IPS-15b (cell line): ENCODE results near the gene RAPGEF4.

ENCODE experiments used
- H3K27me3 ChIP-seq: one replicate; pipeline ENCODE4 v1.6.1; 2013; ENCODE audit warnings: low read length; ENCODE audit not compliant: control insufficient read depth, insufficient read depth
- H3K36me3 ChIP-seq: one replicate; pipeline ENCODE4 v1.6.1; 2013; ENCODE audit warnings: low read length; ENCODE audit not compliant: control insufficient read depth, insufficient read depth
- H3K4me1 ChIP-seq: one replicate; pipeline ENCODE4 v1.6.1; 2013; ENCODE audit warnings: mild to moderate bottlenecking, low read length; ENCODE audit not compliant: control insufficient read depth, insufficient read depth
- H3K4me3 ChIP-seq: one replicate; pipeline ENCODE4 v1.5.1; 2013; ENCODE audit warnings: low read depth, low read length
- H3K9ac ChIP-seq: one replicate; pipeline ENCODE4 v1.6.1; 2013; ENCODE audit warnings: low read depth, mild to moderate bottlenecking, low read length
- H3K9me3 ChIP-seq: one replicate; pipeline ENCODE4 v1.6.1; 2013; ENCODE audit warnings: mild to moderate bottlenecking, low read length; ENCODE audit not compliant: control insufficient read depth, insufficient read depth

RAPGEF4 gene

DNA sequence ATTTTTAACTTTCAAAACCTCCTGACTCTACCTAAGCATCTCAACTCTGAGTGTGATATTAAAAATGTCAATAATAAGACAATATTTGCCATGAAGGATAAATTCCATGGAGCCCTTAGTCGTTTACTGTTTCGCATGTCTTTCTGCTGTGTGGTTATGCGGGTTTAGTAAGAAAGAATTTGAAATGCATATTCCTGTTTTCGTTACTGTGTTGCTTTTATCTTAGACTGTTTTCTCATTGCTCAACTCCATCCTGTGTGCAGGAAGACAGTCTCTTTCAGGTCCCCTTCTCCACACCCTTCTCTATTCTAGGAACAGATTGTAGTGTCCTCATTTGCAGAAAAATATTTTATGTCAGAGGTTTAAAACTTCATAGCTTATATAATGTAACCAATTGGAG, 257.5 kb downstream of the RAPGEF4 start:
- H3K36me3 ChIP-seq = no peaks in the 10 kb centered on the region
- no peaks in the 10 kb centered on the region for H3K9me3 ChIP-seq
- no peak overlapping the region for H3K9ac ChIP-seq
- no peaks in the 10 kb centered on the region for H3K27me3 ChIP-seq
- no peaks in the 10 kb centered on the region for H3K4me1 ChIP-seq
- no peak overlapping the region for H3K4me3 ChIP-seq

DNA sequence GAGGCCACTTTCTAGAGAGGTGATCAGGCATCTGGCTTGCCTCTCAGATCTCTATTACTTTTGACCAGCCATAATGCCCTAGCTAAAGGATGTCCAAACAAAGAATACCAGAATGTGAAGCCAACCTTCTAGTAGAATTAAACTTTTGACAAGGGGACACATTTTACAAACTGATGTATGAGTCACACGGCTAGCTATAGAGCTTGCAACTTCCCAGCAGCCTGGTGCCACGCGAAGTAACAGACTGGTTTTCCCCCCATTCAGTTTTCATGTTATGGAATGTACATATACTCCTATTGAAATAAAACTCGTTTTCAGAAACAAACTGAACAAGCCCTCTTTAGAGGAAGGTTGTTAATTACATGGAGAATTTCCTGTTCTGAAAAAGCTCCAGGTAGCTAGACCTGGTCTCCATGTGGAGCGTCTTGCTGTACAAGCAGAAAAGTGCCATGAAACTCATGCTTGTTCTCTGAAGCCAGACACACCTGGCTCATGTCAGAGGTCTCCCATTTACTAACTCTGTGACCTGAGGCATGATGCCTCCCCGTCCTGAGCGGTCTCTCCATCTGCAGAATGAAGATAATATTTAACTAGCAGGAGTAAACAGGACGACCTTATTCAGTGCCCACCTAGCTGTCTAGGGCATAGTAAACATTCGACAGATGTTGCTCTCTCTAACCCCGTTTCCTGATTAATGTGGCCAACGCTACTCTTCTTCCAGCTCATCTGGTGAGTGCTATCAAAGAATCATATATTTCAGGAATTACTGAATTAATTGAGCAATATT, 258.5 kb downstream of the RAPGEF4 start:
- no peak overlapping the region for H3K4me3 ChIP-seq
- no peaks in the 10 kb centered on the region for H3K36me3 ChIP-seq
- no peaks in the 10 kb centered on the region for H3K4me1 ChIP-seq
- no peaks in the 10 kb centered on the region for H3K9me3 ChIP-seq
- H3K9ac ChIP-seq = no peak overlapping the region
- H3K27me3 ChIP-seq = no peaks in the 10 kb centered on the region

DNA sequence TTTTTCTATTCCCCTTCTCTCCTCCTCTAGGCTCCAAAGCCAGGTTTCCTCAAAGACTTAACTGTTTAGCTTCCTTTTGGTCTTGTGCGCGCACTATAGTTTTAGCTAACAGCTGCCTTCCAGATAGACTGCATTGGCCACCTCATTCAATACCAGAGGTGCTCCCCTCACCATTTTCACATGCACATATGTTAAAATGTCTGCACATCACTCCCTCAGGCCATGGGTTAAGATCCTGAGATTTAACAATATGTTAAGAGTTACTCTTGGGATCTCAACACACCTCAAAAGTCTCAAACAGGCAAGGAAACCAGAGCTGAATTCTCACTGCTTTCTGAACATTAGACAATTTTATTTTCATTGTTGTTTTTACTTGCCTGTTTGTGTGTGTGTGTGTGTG, 259.2 kb downstream of the RAPGEF4 start:
- no peak overlapping the region for H3K4me3 ChIP-seq
- H3K27me3 ChIP-seq = no peaks in the 10 kb centered on the region
- H3K36me3 ChIP-seq = no peaks in the 10 kb centered on the region
- no peak overlapping the region for H3K9ac ChIP-seq
- H3K4me1 ChIP-seq = no peaks in the 10 kb centered on the region
- no peaks in the 10 kb centered on the region for H3K9me3 ChIP-seq

DNA sequence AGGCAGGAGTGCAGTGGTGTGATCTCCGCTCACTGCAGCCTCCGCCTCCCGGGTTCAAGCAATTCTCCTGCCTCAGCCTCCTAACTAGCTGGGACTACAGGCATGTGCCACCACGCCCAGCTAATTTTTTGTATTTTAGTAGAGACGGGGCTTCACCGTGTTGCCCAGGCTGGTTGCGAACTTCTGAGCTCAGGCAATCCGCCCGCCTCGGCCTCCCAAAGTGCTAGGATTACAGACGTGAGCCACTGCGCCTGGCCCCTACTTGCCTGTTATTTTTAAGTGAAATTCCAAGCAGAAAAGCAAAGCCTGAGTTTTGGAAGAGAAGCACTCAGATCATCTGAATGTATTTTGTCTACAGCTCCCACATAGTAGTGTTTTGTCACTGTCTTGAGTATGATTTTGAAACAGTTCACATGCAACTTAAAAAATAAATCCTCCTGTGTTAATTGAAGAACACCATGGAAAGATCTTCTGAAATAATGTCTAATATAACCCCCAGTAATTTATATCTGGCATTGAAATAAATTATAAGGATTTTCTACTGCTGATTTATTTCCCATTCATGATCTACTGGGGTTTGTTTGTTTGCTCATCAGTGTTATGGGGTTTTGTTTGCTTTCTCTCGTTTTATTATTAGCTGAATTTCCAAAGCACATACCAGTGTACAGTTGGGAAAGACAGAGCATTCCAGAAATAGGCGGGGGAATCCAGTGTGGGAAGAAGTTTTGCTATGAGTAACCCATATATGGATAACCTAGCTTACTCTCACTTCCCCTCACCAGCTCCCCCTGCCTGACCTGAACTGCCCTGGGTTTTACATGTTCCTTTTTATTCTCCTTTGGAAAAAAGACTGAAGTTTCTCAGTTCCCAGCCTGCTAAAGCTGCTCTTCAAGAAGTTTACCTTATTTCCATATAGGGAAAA, 259.9 kb downstream of the RAPGEF4 start:
- Histone ChIP-seq H3K9ac (no peak overlapping the region), H3K4me1 (no peaks in the 10 kb centered on the region), H3K27me3 (no peaks in the 10 kb centered on the region), H3K9me3 (no peaks in the 10 kb centered on the region), H3K4me3 (no peak overlapping the region), H3K36me3 (no peaks in the 10 kb centered on the region)

DNA sequence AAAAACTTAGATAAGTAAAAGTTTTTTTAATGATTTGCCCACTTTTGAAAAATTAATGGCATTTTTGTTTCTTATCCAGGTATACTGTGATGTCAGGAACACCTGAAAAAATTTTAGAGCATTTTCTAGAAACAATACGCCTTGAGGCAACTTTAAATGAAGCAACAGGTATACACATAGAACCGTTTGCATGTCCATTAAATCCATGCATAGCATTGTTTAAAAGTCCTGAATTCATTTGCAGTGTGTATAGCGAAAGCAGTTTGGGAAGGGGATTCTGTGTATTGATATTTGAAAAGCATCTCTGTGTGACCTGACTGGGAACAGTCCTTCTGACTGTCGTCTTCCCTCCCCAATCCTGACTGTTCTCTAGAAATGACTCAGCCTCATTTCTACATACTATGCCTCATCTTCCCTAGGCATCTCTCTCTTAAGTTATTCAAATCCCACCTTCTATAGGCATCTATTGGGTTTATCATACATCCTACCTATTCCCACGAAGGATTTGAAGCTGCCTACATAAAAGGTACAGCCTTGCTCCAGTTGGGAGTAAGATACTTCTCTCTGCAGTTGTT, 260.8 kb downstream of the RAPGEF4 start:
- Histone ChIP-seq H3K9me3 (no peaks in the 10 kb centered on the region), H3K4me3 (no peak overlapping the region), H3K4me1 (no peaks in the 10 kb centered on the region), H3K27me3 (no peaks in the 10 kb centered on the region), H3K9ac (no peak overlapping the region), H3K36me3 (no peaks in the 10 kb centered on the region)

DNA sequence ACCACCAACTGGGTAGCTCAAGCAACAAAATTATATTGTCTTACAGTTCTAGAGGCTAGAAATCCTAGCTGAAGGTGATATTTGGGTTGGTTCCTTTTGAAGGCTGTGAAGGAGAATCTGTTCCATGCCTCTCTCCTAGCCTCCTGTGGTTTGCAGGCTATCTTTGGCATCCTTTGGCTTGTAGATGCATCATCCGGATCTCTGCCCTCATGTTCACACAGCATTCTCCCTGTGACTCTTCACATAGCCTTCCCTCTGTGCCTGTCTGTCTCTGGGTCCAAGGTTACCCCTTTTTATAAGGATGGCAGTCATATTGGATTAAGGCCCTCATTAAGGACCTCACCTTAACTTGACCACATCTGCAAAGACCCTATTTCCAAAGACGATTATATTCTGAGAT, 261.4 kb downstream of the RAPGEF4 start:
- no peaks in the 10 kb centered on the region for H3K4me1 ChIP-seq
- H3K9me3 ChIP-seq = no peaks in the 10 kb centered on the region
- H3K27me3 ChIP-seq = no peaks in the 10 kb centered on the region
- no peak overlapping the region for H3K9ac ChIP-seq
- H3K36me3 ChIP-seq = no peaks in the 10 kb centered on the region
- H3K4me3 ChIP-seq = no peak overlapping the region

DNA sequence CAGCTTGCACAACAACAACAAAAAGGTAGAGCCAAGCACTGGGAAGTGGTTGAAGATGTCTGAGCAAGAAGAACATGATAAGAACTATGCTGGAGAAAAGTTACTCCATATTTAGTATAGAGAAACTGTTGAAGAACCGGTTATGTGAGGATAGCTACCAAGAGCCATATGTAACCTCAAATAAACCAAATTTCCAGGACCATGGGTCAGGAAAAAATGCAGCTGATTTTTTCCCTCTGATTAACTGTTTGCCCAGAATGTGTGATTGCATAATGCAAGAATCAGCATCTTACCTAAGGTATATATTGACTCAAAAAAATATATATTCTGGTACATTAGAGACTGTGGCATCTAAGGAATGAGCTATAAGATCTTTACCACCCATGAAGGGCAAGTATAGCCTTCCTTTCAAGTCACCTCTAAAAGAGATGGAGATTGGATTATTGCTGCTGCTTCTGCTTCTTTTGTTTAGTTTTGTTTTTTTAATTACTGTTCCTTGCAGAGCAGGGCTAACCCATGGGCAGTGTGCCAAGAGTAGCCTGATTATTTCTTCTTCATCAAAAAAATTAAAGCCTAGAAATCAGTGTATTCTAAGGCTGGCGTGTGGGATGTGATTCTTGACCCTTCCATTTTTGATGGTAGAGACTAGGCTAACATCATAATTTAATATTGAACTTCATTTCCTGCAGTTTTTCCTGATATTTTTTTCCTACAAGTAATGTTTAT, 263.1 kb downstream of the RAPGEF4 start:
- Histone ChIP-seq H3K4me3 (no peak overlapping the region), H3K9ac (no peak overlapping the region), H3K36me3 (no peaks in the 10 kb centered on the region), H3K27me3 (no peaks in the 10 kb centered on the region), H3K9me3 (no peaks in the 10 kb centered on the region), H3K4me1 (peaks cover 6% of the 10 kb centered on the region)

DNA sequence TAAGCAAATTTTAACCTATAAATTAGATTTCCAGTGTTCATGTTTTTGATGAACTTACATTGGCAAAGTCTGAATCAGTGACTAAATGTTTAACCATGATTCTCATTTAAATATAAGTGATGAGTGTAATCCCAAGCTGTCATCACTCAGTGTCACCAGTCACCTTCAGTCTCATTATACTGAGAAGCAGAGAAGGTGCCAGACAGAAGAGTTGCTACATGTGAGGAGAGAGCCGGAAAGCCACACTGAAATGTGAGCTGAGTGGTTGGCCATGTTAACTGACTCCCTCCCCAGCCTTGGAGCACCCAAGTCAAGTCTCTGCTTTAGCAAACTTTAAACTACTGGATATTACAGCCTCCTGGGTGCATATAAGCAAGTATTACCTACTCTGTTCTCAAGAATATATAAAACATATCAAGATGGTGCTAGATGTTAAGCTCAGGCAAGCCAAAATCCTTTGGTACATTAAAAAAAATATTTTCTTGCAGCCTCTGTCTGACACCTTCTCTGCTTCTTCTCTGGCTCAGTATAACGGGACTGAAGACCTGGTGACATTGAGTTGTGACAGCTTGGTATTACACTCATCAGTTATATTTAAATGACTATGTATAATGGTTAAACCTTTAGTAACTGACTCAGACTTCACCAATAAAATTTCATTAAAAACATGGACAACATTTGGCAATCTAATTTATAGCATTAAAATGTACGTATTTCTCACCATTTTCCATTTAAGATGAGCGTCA, 264.2 kb downstream of the RAPGEF4 start:
- Histone ChIP-seq H3K4me3 (no peak overlapping the region), H3K9me3 (no peaks in the 10 kb centered on the region), H3K36me3 (no peaks in the 10 kb centered on the region), H3K4me1 (peaks cover 7% of the 10 kb centered on the region), H3K27me3 (no peaks in the 10 kb centered on the region), H3K9ac (no peak overlapping the region)

DNA sequence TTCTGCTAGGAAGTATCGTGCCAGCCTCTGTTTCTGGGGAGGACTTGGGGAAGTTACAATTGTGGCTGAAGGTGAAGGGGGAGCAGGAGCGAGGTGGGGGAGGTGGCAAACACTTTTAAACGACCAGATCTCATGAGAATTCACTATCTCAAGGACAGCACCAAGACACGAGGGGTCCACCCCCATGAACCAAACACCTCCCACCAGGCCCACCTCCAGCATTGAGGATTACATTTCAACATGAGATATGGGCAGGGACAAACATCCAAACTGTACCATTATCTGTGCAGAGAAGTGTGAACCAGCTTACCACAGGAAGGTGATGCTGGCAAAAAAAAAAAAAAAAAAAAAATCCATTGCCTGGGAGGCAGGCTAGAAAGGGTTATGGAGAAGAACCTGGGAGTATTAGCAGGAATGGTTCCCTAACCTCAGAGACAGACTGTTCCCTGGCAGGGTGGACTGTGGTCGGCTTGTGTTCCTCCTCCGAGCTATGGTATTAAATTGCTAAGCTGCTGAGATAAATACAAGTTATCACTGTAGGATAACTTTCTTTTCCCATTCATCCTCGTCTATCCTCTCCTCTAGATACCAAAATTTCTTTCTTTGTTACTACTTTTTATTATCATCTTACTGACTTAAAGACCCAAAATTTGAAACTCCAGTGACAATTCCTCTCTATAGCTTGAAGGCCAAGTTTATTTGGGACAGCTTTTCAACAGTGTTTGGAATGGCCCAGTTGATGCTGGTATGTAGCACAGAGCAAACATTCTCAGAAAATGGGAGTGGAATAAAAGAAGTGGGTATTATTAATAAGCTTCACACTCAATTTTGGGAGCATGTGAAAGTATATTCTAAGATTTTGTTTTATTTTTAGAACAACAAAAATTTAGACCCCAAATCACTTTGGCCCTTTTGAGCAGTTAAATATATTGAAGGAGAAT, 266.3 kb downstream of the RAPGEF4 start:
- Histone ChIP-seq H3K4me1 (peaks cover 7% of the 10 kb centered on the region), H3K4me3 (no peak overlapping the region), H3K9ac (no peak overlapping the region), H3K36me3 (no peaks in the 10 kb centered on the region), H3K9me3 (no peaks in the 10 kb centered on the region), H3K27me3 (no peaks in the 10 kb centered on the region)

DNA sequence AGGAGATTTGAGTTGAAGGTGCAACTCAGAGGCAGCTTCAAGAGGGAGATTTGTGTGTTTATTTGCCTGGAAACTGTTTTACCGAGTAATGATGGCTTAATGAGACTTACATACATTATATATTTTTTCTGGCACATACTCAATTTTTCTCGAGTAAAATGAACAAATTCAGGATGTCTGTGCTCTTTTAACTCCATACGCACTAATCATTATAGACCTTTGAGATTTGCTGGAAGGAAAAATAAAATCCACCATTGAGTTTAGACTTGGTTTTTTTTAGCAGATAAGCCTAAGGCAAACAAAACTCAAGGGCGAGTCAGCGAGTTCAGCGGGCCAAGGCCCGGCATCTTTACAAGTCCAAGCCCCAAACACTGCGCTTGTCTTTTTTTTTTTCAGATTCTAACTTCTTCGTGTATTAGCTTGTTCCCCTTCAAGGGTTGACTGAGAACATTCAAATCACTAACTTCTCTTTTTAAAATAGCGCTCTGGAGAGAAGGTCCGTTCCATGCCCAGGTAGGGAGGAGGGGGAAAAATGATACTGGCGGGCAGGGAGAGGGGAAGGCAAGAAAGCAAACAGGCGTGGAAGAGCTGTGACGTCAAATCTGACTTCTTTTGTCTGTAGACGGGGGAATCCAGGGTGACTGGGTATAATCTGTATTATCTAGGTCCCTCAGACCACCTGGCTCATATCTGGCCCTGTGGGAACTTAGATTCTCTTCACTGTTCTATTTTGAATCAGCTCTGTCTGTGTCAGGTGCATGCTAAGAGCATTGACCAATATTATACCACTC, 267.3 kb downstream of the RAPGEF4 start:
- H3K4me1 ChIP-seq = peaks cover 7% of the 10 kb centered on the region
- no peaks in the 10 kb centered on the region for H3K9me3 ChIP-seq

More for the DNA sequence above, 267.3 kb downstream of the RAPGEF4 start:
- Histone ChIP-seq H3K9ac (peak overlapping the region; percentile 8), H3K4me3 (no peak overlapping the region), H3K27me3 (no peaks in the 10 kb centered on the region), H3K36me3 (no peaks in the 10 kb centered on the region)
